GM12878 (cell line): ENCODE results near the gene PRKCB. TPM values are rescaled to one million over a fixed set of nuclear protein-coding genes. Genes with fewer than 3 reads are reported as not detected.

ENCODE experiments used
- ASH2L ChIP-seq: fragments of 300-600, 200-600 bp; sonication (generic); IDR thresholded peaks from 2 replicates; pipeline ENCODE4 v1.6.1; 2017; ENCODE audit warnings: low read depth, mild to moderate bottlenecking, borderline replicate concordance
- ATF2 ChIP-seq: IDR thresholded peaks from 2 replicates; pipeline ENCODE4 v1.6.1; 2012; ENCODE audit warnings: low read length, inconsistent platforms
- ATF7 ChIP-seq: fragments of 450-650 bp; IDR thresholded peaks from 2 replicates; pipeline ENCODE4 v1.6.1; 2016; ENCODE audit warnings: low read depth, mild to moderate bottlenecking
- CBX3 ChIP-seq: fragments of 200-600 bp; sonication (generic); IDR thresholded peaks from 2 replicates; pipeline ENCODE4 v1.6.1; 2016; ENCODE audit warnings: low read depth, borderline replicate concordance
- CEBPZ ChIP-seq: fragments of 150-350 bp; IDR thresholded peaks from 2 replicates; pipeline ENCODE4 v1.6.1; 2016; ENCODE audit warnings: low read depth, low read length
- CREM ChIP-seq: IDR thresholded peaks from 2 replicates; pipeline ENCODE4 v1.6.1; 2014; ENCODE audit warnings: antibody characterized with exemption, low read depth
- HDAC2 ChIP-seq: fragments of 200-600 bp; sonication (generic); IDR thresholded peaks from 2 replicates; pipeline ENCODE4 v1.6.1; 2017
- LARP7 ChIP-seq: fragments of 450-650 bp; IDR thresholded peaks from 2 replicates; pipeline ENCODE4 v1.6.1; 2017; ENCODE audit warnings: mild to moderate bottlenecking
- MYB ChIP-seq: fragments of 150-350 bp; IDR thresholded peaks from 2 replicates; pipeline ENCODE4 v1.6.1; 2014; ENCODE audit warnings: mild to moderate bottlenecking, low read depth, low read length, borderline replicate concordance
- NR2F1 ChIP-seq: fragments of 450-650 bp; conservative IDR thresholded peaks from 2 replicates; pipeline ENCODE4 v1.6.1; 2017; ENCODE audit warnings: mild to moderate bottlenecking
- POLR2AphosphoS2 ChIP-seq: IDR thresholded peaks from 2 replicates; pipeline ENCODE4 v1.6.1; 2011; ENCODE audit warnings: low read depth, mild to moderate bottlenecking, low read length, improper control_type of control experiment, moderate library complexity
- POLR2AphosphoS5 ChIP-seq: IDR thresholded peaks from 2 replicates; pipeline ENCODE4 v1.6.1; 2011; ENCODE audit warnings: mild to moderate bottlenecking, low read length, inconsistent platforms
- RB1 ChIP-seq: fragments of 450-650 bp; formaldehyde crosslinking; IDR thresholded peaks from 2 replicates; pipeline ENCODE4 v1.6.1; 2017; ENCODE audit warnings: mild to moderate bottlenecking, borderline replicate concordance
- SMC3 ChIP-seq: IDR thresholded peaks from 2 replicates; pipeline ENCODE4 v1.6.1; 2011; ENCODE audit warnings: low read length, improper control_type of control experiment, borderline replicate concordance
- STAT1 ChIP-seq: fragments of 450-650 bp; conservative IDR thresholded peaks from 2 replicates; pipeline ENCODE4 v1.6.1; 2014; ENCODE audit warnings: antibody characterized with exemption, mild to moderate bottlenecking
- STAT3 ChIP-seq: IDR thresholded peaks from 2 replicates; pipeline ENCODE4 v1.6.1; 2011; ENCODE audit warnings: low read depth, low read length, improper control_type of control experiment
- SUZ12 ChIP-seq: fragments of 200-600 bp; sonication (generic); IDR thresholded peaks from one replicate; pipeline ENCODE4 v1.6.1; 2018; ENCODE audit warnings: antibody characterized with exemption, mild to moderate bottlenecking; ENCODE audit not compliant: unreplicated experiment
- TAF1 ChIP-seq: IDR thresholded peaks from 2 replicates; pipeline ENCODE4 v1.6.1; 2011; ENCODE audit warnings: mild to moderate bottlenecking, low read depth, low read length, borderline replicate concordance
- ZBTB40 ChIP-seq: fragments of 450-650 bp; IDR thresholded peaks from 2 replicates; pipeline ENCODE4 v1.6.1; 2016; ENCODE audit warnings: mild to moderate bottlenecking, moderate library complexity, borderline replicate concordance
- ZNF622 ChIP-seq: fragments of 450-650 bp; IDR thresholded peaks from 2 replicates; pipeline ENCODE4 v1.6.1; 2017; ENCODE audit warnings: mild to moderate bottlenecking, inconsistent platforms
- polyA plus RNA-seq, 11 experiments: library from polyadenylated mRNA; depleted of rRNA in 4 of 11; unstranded in 6 of 11; stranded (reverse) in 5 of 11; fragments of >200 nt; fragmentation: Nextera tagmentation in 4 of 11; fragmentation: Illumina TruSeq in 1 of 11; extraction: Ambion mirVana in 4 of 11; extraction: Trizol in 1 of 11; gene quantifications; 1 replicate in 1 of 11; 2 replicates in 10 of 11; pipeline versions ENCODE4 v1.2.1 to v1.2.3, GENCODE V29; 2011 to 2016; ENCODE audit warnings: inconsistent platforms in 2 of 11, missing spikeins in 2 of 11, low read depth in 1 of 11
- total RNA-seq, 4 experiments: library from RNA; depleted of rRNA in 3 of 4; stranded (reverse); fragments of >200 nt in 3 of 4; fragmentation: Illumina TruSeq in 1 of 4; extraction: Trizol in 1 of 4; gene quantifications; 2 replicates each; pipeline versions ENCODE4 v1.2.1 to v1.2.3, GENCODE V29; 2013 to 2021
- TF ChIP-seq, protein P1 (sequence below): IDR thresholded peaks from 2 replicates; pipeline ENCODE4 v1.6.1; 2012; ENCODE audit warnings: low read depth, low read length, improper control_type of control experiment

Gene PRKCB
- total and polyA plus RNA-seq, 10 of the 15 experiments (the other 5 are each of a cell fraction or from before 2014, with no cell fraction given) = 21.4 to 158 (median 97.3) TPM

DNA sequence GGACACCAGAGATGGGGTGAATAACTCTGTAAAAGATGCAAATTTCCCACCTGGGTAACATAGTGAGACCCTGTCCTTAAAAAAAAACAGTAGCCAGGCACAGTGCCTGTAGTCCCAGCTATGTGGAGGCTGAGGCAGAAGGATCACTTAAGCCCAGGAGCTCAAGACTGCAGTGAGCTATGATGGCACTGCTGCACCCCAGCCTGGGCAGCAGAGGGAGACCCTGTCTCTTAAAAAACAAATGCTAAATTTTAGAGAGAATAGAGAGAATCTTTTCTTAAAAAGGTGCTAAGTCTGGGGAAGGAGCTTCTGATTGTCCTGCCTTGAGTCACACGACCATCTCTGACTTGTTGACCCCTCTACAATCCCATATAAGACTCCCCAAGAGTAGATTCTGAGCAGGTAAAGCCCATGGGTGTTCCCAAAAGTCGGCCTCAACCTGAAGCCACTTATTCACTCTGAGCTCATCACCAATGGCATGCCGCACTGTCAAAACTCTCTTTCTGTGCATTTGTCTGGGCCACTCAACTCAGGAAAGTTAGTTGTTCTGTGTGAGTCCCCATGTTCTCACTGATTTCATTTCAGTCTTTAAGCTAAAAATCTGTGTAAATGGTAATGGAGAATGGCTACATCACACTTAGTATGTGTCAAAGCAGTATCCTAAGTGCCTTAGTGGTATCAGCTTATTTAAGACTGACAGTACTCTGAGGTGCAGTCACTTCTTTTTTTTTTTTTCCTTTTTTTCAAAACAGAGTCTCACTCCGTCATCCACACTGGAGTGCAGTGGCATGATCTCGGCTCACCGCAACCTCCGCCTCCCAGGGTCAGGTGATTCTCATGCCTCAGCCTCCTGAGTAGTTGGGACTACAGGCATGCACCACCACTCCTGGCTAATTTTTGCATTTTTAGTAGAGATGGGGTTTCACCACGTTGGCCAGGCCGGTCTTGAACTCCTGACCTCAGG, 41.6 kb downstream of the PRKCB start (continued):
- TF ChIP-seq POLR2AphosphoS5 (no peak), TAF1 (no peak), ATF7 (no peak), NR2F1 (no peak), ZBTB40 (no peak), RB1 (no peak), CEBPZ (no peak), ZNF622 (no peak), POLR2AphosphoS2 (no peak), CBX3 (no peak), LARP7 (no peak), MYB (no peak), SMC3 (peak; percentile 13; the same call in 1 of the 2 replicates), ASH2L (no peak), SUZ12 (no peak), ATF2 (peak; percentile 53; the same call in 1 of the 2 replicates), CREM (peak; percentile 18; the same call in 1 of the 2 replicates), HDAC2 (no peak), STAT1 (no peak), STAT3 (no peak)
- TF ChIP-seq, protein P1, sequence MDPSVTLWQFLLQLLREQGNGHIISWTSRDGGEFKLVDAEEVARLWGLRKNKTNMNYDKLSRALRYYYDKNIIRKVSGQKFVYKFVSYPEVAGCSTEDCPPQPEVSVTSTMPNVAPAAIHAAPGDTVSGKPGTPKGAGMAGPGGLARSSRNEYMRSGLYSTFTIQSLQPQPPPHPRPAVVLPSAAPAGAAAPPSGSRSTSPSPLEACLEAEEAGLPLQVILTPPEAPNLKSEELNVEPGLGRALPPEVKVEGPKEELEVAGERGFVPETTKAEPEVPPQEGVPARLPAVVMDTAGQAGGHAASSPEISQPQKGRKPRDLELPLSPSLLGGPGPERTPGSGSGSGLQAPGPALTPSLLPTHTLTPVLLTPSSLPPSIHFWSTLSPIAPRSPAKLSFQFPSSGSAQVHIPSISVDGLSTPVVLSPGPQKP = no peak
